ENCODE results near the gene RASGRF1.

RASGRF1 gene

GRCh38 chr15:79059081-79059572, 31.5 kb downstream of the RASGRF1 start:
- Histone ChIP-seq H3K4me3 (ENCODE audit: low read length) (no peak overlapping the region), H3K9ac (ENCODE audit: low read length) (no peak overlapping the region), H3K27me3 (ENCODE audit: control insufficient read depth, insufficient read depth, low read length) (no peaks in the 10 kb centered on the region), H3K36me3 (ENCODE audit: control insufficient read depth, insufficient read depth, low read length) (no peaks in the 10 kb centered on the region), H3K4me1 (ENCODE audit: control insufficient read depth, insufficient read depth, low read length) (no peaks in the 10 kb centered on the region), H3K27ac (ENCODE audit: low read depth, low read length) (no peak overlapping the region)

GRCh38 chr15:79058260-79058850, 32.2 kb downstream of the RASGRF1 start:
- no peak overlapping the region for H3K9ac ChIP-seq (ENCODE audit: low read length)
- H3K4me1 ChIP-seq (ENCODE audit: control insufficient read depth, insufficient read depth, low read length), result no peaks in the 10 kb centered on the region
- H3K4me3 ChIP-seq (ENCODE audit: low read length), result no peak overlapping the region
- no peaks in the 10 kb centered on the region for H3K36me3 ChIP-seq (ENCODE audit: control insufficient read depth, insufficient read depth, low read length)
- H3K27ac ChIP-seq (ENCODE audit: low read depth, low read length), result no peak overlapping the region
- no peaks in the 10 kb centered on the region for H3K27me3 ChIP-seq (ENCODE audit: control insufficient read depth, insufficient read depth, low read length)

DNA sequence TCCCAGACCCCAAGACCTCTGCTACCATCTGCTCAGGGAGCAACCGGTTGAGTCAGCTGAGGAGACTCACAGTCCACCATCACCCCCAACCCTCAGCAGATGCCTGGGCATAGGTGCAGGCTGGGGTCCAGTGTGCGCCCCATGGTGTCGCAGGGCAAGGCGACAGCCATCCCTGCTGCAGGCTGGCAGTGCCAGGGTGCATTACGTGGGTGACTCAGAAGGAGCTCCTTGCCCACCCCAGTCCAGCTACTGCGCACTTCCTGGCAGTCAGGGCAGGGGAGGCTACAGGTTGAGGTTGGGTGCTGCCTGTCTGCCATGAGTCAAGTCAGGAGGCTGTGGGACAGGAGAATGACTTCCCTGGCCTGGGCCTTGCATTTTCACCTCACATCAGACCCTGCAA, 33.5 kb downstream of the RASGRF1 start:
- Histone ChIP-seq H3K27me3 (ENCODE audit: control insufficient read depth, insufficient read depth, low read length) (no peaks in the 10 kb centered on the region), H3K9ac (ENCODE audit: low read length) (no peak overlapping the region), H3K4me3 (ENCODE audit: low read length) (no peak overlapping the region), H3K27ac (ENCODE audit: low read depth, low read length) (no peak overlapping the region), H3K4me1 (ENCODE audit: control insufficient read depth, insufficient read depth, low read length) (no peaks in the 10 kb centered on the region), H3K36me3 (ENCODE audit: control insufficient read depth, insufficient read depth, low read length) (no peaks in the 10 kb centered on the region)

GRCh38 chr15:79054350-79054749, 36.2 kb downstream of the RASGRF1 start:
- Histone ChIP-seq H3K9ac (ENCODE audit: low read length) (no peak overlapping the region), H3K4me1 (ENCODE audit: control insufficient read depth, insufficient read depth, low read length) (no peaks in the 10 kb centered on the region), H3K27ac (ENCODE audit: low read depth, low read length) (no peak overlapping the region), H3K27me3 (ENCODE audit: control insufficient read depth, insufficient read depth, low read length) (no peaks in the 10 kb centered on the region), H3K36me3 (ENCODE audit: control insufficient read depth, insufficient read depth, low read length) (no peaks in the 10 kb centered on the region), H3K4me3 (ENCODE audit: low read length) (no peak overlapping the region)

- no peaks in the 10 kb centered on the region for H3K36me3 ChIP-seq (ENCODE audit: control insufficient read depth, insufficient read depth, low read length)
- H3K4me1 ChIP-seq (ENCODE audit: control insufficient read depth, insufficient read depth, low read length), result no peaks in the 10 kb centered on the region
- H3K4me3 ChIP-seq (ENCODE audit: low read length), result no peak overlapping the region
- H3K27me3 ChIP-seq (ENCODE audit: control insufficient read depth, insufficient read depth, low read length), result no peaks in the 10 kb centered on the region
- no peak overlapping the region for H3K27ac ChIP-seq (ENCODE audit: low read depth, low read length)
- no peak overlapping the region for H3K9ac ChIP-seq (ENCODE audit: low read length)
These were observed 36.7 kb downstream of the RASGRF1 start for GRCh38 chr15:79053894-79054293.

DNA sequence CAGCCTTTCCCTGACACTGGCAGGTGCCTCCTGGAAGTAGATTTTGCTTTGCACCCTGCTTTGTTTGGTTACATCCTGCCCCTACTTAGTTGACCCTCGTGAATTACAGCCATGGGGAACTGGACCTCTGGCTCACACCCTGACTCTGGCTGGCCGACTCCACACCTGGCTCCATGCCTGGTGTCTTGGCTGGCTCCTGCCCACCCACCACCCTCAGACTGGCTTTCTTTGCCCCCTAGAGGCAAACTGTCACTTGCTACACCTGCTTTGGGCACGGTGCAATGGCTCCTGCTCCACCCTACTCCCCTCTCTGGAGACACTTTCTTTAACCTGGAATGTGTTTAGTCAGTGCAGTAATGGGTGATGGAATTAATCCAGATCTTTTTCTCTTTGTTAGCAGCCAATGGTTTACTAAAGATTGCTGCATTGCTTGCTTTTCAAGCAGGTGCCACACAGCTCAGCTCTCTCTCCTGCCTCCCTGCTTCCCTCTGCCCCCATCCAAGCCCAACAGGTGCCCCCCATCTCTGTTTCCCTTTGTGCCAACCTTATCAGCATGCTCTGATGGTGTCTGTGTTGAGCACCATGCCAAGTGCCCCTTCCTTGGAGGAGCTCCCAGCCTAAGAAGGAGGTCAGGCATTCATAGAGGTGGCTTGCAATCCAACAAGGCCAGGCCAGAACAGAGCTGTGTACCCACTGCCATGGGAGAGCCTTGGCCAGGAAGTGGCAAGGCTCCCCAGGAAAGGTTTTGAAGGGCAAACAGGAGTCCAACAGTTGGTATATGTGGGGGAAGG, 38.4 kb downstream of the RASGRF1 start:
- Histone ChIP-seq H3K4me3 (ENCODE audit: low read length) (no peak overlapping the region), H3K4me1 (ENCODE audit: control insufficient read depth, insufficient read depth, low read length) (no peaks in the 10 kb centered on the region), H3K27ac (ENCODE audit: low read depth, low read length) (no peak overlapping the region), H3K9ac (ENCODE audit: low read length) (no peak overlapping the region), H3K27me3 (ENCODE audit: control insufficient read depth, insufficient read depth, low read length) (no peaks in the 10 kb centered on the region), H3K36me3 (ENCODE audit: control insufficient read depth, insufficient read depth, low read length) (no peaks in the 10 kb centered on the region)

DNA sequence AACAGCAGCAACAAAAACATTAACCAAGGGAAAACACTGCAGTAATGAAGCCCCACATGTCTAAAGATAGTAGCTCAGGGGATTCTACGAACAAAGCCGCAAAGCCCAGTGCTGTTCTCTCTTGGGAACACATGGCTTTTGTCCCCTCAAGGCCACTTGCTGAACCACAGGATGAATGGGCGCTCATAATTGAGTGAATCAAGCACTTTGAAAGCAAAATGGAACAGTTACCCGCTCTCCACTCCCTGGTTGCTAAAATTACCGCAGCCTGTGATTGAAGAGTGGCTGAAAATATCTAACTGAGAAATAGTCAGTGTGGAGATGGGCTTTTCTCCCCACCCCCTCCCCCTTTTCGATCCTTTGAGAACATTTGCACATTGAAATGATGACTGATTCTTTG, 39.6 kb downstream of the RASGRF1 start:
- H3K27ac ChIP-seq (ENCODE audit: low read depth, low read length), result no peak overlapping the region
- H3K36me3 ChIP-seq (ENCODE audit: control insufficient read depth, insufficient read depth, low read length), result no peaks in the 10 kb centered on the region
- no peak overlapping the region for H3K4me3 ChIP-seq (ENCODE audit: low read length)
- H3K9ac ChIP-seq (ENCODE audit: low read length), result no peak overlapping the region
- H3K4me1 ChIP-seq (ENCODE audit: control insufficient read depth, insufficient read depth, low read length), result no peaks in the 10 kb centered on the region
- H3K27me3 ChIP-seq (ENCODE audit: control insufficient read depth, insufficient read depth, low read length), result no peaks in the 10 kb centered on the region

DNA sequence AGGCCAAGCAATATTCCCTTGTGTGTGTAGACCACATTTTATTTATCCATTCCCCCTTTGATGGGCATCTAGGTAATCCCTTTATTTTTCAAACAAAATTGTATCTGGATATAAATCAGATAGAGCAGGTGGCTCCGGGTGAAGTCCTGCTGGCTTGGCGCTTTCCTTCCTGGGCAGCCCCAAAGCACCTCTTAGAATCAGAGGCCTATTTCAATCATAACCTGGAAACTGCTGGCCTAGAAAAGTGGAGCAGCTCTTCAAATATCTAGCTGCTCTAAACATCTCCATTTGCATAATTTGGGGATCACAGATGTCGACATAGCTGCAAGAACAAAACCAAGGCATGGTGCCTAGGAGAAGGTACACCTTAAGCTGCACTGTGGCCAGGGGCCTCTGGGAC, 40.2 kb downstream of the RASGRF1 start:
- no peak overlapping the region for H3K4me3 ChIP-seq (ENCODE audit: low read length)
- H3K36me3 ChIP-seq (ENCODE audit: control insufficient read depth, insufficient read depth, low read length), result no peaks in the 10 kb centered on the region
- H3K4me1 ChIP-seq (ENCODE audit: control insufficient read depth, insufficient read depth, low read length), result no peaks in the 10 kb centered on the region
- H3K9ac ChIP-seq (ENCODE audit: low read length), result no peak overlapping the region
- H3K27ac ChIP-seq (ENCODE audit: low read depth, low read length), result no peak overlapping the region
- no peaks in the 10 kb centered on the region for H3K27me3 ChIP-seq (ENCODE audit: control insufficient read depth, insufficient read depth, low read length)

GRCh38 chr15:79049416-79049815, 41.2 kb downstream of the RASGRF1 start:
- Histone ChIP-seq H3K27ac (ENCODE audit: low read depth, low read length) (no peak overlapping the region), H3K4me1 (ENCODE audit: control insufficient read depth, insufficient read depth, low read length) (no peaks in the 10 kb centered on the region), H3K36me3 (ENCODE audit: control insufficient read depth, insufficient read depth, low read length) (no peaks in the 10 kb centered on the region), H3K9ac (ENCODE audit: low read length) (no peak overlapping the region), H3K4me3 (ENCODE audit: low read length) (no peak overlapping the region), H3K27me3 (ENCODE audit: control insufficient read depth, insufficient read depth, low read length) (no peaks in the 10 kb centered on the region)

DNA sequence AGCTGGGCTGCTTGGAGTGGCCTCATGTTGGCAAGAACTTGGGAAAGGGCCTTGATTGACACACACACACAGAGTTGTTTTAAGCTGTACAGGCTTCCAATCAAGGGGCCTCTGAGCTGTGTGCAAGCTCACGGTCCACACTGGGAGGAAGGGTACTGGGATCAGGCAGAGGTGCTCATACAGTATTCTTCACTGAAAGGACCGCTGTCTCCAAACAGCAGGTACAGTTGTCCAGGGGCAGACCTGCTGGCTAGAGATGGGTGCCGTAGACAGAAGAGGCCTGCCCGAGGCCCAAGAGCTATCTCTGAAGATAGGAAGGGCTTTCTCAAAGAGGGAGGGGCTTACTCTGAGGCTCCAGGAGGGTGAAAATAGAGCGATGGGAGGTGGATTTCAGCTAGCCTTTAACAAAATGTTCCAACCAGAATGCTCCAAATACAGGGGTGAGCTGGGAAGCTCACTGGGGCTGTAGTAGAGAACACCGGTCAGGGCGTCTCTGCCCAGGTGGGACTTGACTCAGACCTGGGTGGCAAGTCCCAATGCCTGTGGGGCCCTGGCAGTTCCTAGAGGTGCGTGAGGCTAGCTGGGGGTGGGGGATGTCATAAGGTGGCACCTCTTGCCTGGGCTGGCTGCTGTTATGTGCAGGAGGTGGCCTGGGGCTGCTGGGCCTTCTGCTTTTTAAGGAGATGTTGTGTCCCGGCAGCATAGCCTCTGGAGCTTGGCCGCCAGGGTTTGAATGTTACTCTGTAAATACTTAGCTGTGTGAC, 42.7 kb downstream of the RASGRF1 start:
- no peaks in the 10 kb centered on the region for H3K4me1 ChIP-seq (ENCODE audit: control insufficient read depth, insufficient read depth, low read length)
- H3K27ac ChIP-seq (ENCODE audit: low read depth, low read length), result no peak overlapping the region
- H3K36me3 ChIP-seq (ENCODE audit: control insufficient read depth, insufficient read depth, low read length), result no peaks in the 10 kb centered on the region
- no peaks in the 10 kb centered on the region for H3K27me3 ChIP-seq (ENCODE audit: control insufficient read depth, insufficient read depth, low read length)
- H3K4me3 ChIP-seq (ENCODE audit: low read length), result no peak overlapping the region
- H3K9ac ChIP-seq (ENCODE audit: low read length), result no peak overlapping the region

DNA sequence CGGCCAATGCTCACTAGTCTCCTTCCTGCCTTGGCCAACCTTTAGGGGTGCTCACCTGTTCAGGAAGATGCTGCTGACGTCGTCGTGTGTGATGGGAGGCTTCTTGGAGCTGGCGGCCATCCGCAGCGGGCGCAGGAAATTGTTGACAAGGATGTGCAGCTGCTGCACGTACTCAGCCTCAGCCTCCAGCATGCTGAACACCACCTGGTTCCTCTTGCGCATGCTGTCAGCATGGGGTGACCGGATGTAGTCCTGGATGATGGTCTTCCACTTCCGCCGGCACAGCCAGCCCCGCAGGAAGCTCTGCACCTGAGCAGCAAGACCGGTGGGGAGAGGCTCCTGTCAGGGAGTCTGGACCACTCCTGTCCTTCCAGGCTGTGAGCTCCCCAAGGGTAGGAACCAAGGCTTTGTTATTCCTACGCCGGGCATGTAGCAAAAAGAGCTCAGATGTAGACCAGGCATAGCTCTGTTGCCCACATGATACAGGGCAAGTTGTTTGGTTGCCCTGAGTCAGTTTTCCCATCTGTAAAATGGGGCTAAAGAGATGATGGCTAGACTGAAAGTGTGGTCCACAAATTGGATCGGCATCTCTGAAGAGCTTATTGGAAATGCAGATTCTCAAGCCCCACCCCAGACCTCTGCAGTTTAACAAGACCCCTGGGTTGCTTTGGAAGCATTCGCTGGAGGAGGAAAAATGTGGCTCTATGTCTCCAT, 43.7 kb downstream of the RASGRF1 start:
- Histone ChIP-seq H3K27me3 (ENCODE audit: control insufficient read depth, insufficient read depth, low read length) (no peaks in the 10 kb centered on the region), H3K4me3 (ENCODE audit: low read length) (no peak overlapping the region), H3K27ac (ENCODE audit: low read depth, low read length) (no peak overlapping the region), H3K4me1 (ENCODE audit: control insufficient read depth, insufficient read depth, low read length) (no peaks in the 10 kb centered on the region), H3K36me3 (ENCODE audit: control insufficient read depth, insufficient read depth, low read length) (no peaks in the 10 kb centered on the region), H3K9ac (ENCODE audit: low read length) (no peak overlapping the region)

DNA sequence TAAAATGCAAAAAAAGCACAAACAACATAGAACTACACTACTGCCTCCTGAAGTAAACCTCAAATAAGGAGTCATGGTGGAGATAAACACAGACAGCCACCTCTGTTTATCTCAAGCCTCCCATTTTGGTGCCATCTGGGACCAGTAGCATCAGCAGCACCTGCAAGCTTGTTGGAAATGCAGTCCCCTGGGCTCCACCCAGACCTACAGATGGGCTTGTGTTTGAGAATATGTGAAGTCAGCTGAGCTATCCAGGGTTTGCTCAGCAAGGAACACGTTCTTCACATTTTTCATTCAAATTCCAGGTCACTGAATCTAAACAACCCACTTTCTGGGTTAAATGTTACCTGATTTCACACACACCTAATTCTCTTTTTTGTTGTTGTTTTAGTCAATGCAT, 45.5 kb downstream of the RASGRF1 start:
- Histone ChIP-seq H3K36me3 (ENCODE audit: control insufficient read depth, insufficient read depth, low read length) (no peaks in the 10 kb centered on the region), H3K27ac (ENCODE audit: low read depth, low read length) (no peak overlapping the region), H3K4me1 (ENCODE audit: control insufficient read depth, insufficient read depth, low read length) (no peaks in the 10 kb centered on the region), H3K4me3 (ENCODE audit: low read length) (no peak overlapping the region), H3K27me3 (ENCODE audit: control insufficient read depth, insufficient read depth, low read length) (no peaks in the 10 kb centered on the region), H3K9ac (ENCODE audit: low read length) (no peak overlapping the region)
